A673 (cell line): ENCODE measurements around the gene HJV.
"Not testable (repeated sequence)": the region's sequence is repeated elsewhere in the genome, so short reads cannot be mapped to it uniquely, and the experiment has no call there.

Experiments used
- EZH2 ChIP-seq: fragments of 200-600 bp; sonication (generic); IDR thresholded peaks from 2 replicates; pipeline ENCODE4 v1.6.1; 2017; ENCODE audit warnings: borderline replicate concordance, low read depth, mild to moderate bottlenecking, mixed read lengths, antibody characterized with exemption, low read length; ENCODE audit not compliant: poor library complexity, severe bottlenecking
- TF ChIP-seq, protein P1 (sequence below): fragments of 300-800, 200-600 bp; sonication (generic); conservative IDR thresholded peaks from 2 replicates; pipeline ENCODE4 v1.5.1; 2017; ENCODE audit warnings: low read depth, mild to moderate bottlenecking, antibody characterized with exemption, low read length, moderate library complexity, mixed read lengths

DNA sequence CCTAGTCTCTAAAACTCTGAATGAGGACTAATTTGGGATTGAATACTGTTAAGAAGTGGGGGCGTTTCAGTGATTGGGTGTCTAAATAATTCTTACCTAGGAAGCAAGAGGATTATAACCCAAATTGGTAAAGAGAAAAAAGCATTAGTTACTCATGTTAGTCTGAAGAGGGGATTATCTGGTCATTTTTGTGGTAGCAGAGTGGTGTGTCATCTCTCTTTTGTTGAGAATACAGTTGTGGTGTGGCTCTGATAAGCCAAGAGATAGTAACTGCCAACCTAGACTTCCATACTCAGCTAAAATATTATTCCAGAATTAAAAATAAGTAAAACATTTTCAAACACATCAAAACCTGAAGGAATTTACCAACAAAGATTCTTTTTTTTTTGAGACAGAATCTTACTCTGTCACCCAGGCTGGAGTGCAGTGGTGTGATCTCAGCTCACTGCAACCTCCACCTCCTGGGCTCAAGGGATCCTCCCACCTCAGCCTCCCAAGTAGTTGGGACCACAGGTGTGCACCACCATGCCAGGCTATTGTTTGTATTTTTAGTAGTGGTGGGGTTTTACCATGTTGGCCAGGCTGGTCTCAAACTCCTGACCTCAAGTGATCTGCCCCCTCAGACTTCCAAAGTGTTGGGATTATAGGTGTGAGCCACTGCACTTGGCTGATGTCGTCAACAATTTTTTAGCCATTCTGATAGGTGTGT lies 4.4 kb upstream of the HJV start:
- not testable (repeated sequence) for TF ChIP-seq EZH2
- TF ChIP-seq, protein P1, sequence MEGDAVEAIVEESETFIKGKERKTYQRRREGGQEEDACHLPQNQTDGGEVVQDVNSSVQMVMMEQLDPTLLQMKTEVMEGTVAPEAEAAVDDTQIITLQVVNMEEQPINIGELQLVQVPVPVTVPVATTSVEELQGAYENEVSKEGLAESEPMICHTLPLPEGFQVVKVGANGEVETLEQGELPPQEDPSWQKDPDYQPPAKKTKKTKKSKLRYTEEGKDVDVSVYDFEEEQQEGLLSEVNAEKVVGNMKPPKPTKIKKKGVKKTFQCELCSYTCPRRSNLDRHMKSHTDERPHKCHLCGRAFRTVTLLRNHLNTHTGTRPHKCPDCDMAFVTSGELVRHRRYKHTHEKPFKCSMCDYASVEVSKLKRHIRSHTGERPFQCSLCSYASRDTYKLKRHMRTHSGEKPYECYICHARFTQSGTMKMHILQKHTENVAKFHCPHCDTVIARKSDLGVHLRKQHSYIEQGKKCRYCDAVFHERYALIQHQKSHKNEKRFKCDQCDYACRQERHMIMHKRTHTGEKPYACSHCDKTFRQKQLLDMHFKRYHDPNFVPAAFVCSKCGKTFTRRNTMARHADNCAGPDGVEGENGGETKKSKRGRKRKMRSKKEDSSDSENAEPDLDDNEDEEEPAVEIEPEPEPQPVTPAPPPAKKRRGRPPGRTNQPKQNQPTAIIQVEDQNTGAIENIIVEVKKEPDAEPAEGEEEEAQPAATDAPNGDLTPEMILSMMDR = not testable (repeated sequence)
